Measurements from ENCODE around the gene PARL. TPM values are rescaled to one million over a fixed set of nuclear protein-coding genes. Genes with fewer than 3 reads are reported as not detected.

PARL gene
- total and polyA plus RNA-seq, 2 of the 8 experiments (the other 6 are each of a cell fraction or from before 2014, with no cell fraction given): 62.7 to 85.0 TPM

GRCh38 chr3:183825456-183826161, 59.1 kb downstream of the PARL start, which contains the start of gene MAP6D1 (continued):
- TF ChIP-seq MAX (IDR thresholded peaks at IDR 0.05) (peak; percentile 75), ASH2L (IDR thresholded peaks at IDR 0.05; ENCODE audit: low read length) (no peak), SIRT6 (IDR thresholded peaks at IDR 0.05; ENCODE audit: low read length) (no peak), CHD1 (IDR thresholded peaks at IDR 0.05; ENCODE audit: low read depth, low read length) (no peak), KDM1A (IDR thresholded peaks at IDR 0.05; ENCODE audit: borderline replicate concordance, low read length) (no peak; the same call in 1 of the 2 replicates), CTCF (IDR thresholded peaks at IDR 0.05; ENCODE audit: control extremely low read depth in 1 of 3, insufficient read depth in 1 of 3, low read depth in 1 of 3, low read length in 3 of 3) (peak in 2 of 3 experiments; percentile 43 to 64; a peak in 3 of 4 replicates), CHD7 (IDR thresholded peaks at IDR 0.05; ENCODE audit: insufficient replicate concordance, low read length) (no peak), POLR2A (IDR thresholded peaks at IDR 0.05; ENCODE audit: control extremely low read depth in 1 of 2, low read depth in 2 of 2, low read length in 2 of 2) (no peak)

All from H1 (cell line).